Transverse colon (tissue), 4 donors: ENCODE measurements around the gene C22orf31. TPM values are rescaled to one million over a fixed set of nuclear protein-coding genes. Genes with fewer than 3 reads are reported as not detected.

Experiments
- DNase-seq: peaks from one replicate; pipeline ENCODE4 v3.0.0-alpha.2; 2019
- H3K27ac ChIP-seq, 4 donors: fragments of 200-600 bp; sonication (generic); 2 replicates each; pipeline ENCODE4 v1.5.1; 2016 to 2018; ENCODE audit warnings: inconsistent platforms in 4 of 4
- H3K27me3 ChIP-seq: fragments of 200-600 bp; sonication (generic); 2 replicates; pipeline ENCODE4 v1.5.1; 2017; ENCODE audit warnings: inconsistent platforms
- H3K36me3 ChIP-seq, 4 donors: fragments of 200-600 bp; sonication (generic); 2 replicates each; pipeline ENCODE4 v1.5.1; 2017 to 2019; ENCODE audit warnings: inconsistent platforms in 4 of 4
- H3K4me1 ChIP-seq, 4 donors: fragments of 200-600 bp; sonication (generic); 2 replicates each; pipeline ENCODE4 v1.5.1; 2017 to 2020; ENCODE audit warnings: inconsistent platforms in 4 of 4
- H3K4me3 ChIP-seq, 4 donors: fragments of 200-600 bp; sonication (generic); 1 replicate in 1 of 4; 2 replicates in 3 of 4; pipeline versions ENCODE4 v1.5.1 to v1.6.1; 2017 to 2019; ENCODE audit warnings: inconsistent platforms in 4 of 4
- H3K9me3 ChIP-seq, 2 donors: fragments of 200-600 bp; sonication (generic); 2 replicates each; pipeline ENCODE4 v1.5.1; 2017 to 2019; ENCODE audit warnings: inconsistent platforms in 2 of 2
- CTCF ChIP-seq, 5 experiments: fragments of 200-600 bp in 3 of 5; fragments of 450-650 bp in 2 of 5; sonication (generic) in 3 of 5; IDR thresholded peaks; 1 replicate in 2 of 5; 2 replicates in 3 of 5; pipeline ENCODE4 v1.5.1; 2016 to 2017; ENCODE audit warnings: antibody characterized with exemption in 5 of 5, inconsistent platforms in 3 of 5, mild to moderate bottlenecking in 2 of 5, moderate library complexity in 1 of 5
- EP300 ChIP-seq: sonication (generic); formaldehyde crosslinking; IDR thresholded peaks from one replicate; pipeline ENCODE4 v1.6.1; 2017; ENCODE audit warnings: antibody characterized with exemption, low read depth
- POLR2A ChIP-seq: fragments of 450-650 bp; IDR thresholded peaks from one replicate; pipeline ENCODE4 v1.6.1; 2016; ENCODE audit warnings: antibody characterized with exemption, mild to moderate bottlenecking, moderate library complexity
- POLR2AphosphoS5 ChIP-seq, 3 donors: sonication (generic); formaldehyde crosslinking; IDR thresholded peaks; one replicate each; pipeline ENCODE4 v1.6.1; 2016; ENCODE audit warnings: antibody characterized with exemption in 3 of 3
- WGBS, 2 donors: methylation state at CpG; one replicate each; pipeline ENCODE4 v1.1.5; 2018; ENCODE audit warnings: low coverage in 1 of 2; 5-methylcytosine and 5-hydroxymethylcytosine counted together
- in situ Hi-C, 4 donors: fragments of 200-750 bp; cut with MboI; loops; one replicate each; pipeline versions ENCODE4 v1.15.0 to v1.15.1; 2017; ENCODE audit warnings: low sequenced_read_pairs in 3 of 4, low pct_ligation_motif_present in 1 of 4, low pct_unique_long_range_greater_than_20kb in 1 of 4
- intact Hi-C: fragments of 100-400 bp; cut with DNase I; formaldehyde crosslinking; loops from one replicate; pipeline ENCODE4 v1.15.1; 2023; ENCODE audit warnings: low total_unique reads
- total RNA-seq, 4 donors: library from RNA; depleted of rRNA; stranded (reverse); fragments of >200 nt; gene quantifications; one replicate each; pipeline ENCODE4 v1.1.0, GENCODE V29; 2016

Gene C22orf31
- total RNA-seq, 4 donors from 2014 or later = not detected

DNA sequence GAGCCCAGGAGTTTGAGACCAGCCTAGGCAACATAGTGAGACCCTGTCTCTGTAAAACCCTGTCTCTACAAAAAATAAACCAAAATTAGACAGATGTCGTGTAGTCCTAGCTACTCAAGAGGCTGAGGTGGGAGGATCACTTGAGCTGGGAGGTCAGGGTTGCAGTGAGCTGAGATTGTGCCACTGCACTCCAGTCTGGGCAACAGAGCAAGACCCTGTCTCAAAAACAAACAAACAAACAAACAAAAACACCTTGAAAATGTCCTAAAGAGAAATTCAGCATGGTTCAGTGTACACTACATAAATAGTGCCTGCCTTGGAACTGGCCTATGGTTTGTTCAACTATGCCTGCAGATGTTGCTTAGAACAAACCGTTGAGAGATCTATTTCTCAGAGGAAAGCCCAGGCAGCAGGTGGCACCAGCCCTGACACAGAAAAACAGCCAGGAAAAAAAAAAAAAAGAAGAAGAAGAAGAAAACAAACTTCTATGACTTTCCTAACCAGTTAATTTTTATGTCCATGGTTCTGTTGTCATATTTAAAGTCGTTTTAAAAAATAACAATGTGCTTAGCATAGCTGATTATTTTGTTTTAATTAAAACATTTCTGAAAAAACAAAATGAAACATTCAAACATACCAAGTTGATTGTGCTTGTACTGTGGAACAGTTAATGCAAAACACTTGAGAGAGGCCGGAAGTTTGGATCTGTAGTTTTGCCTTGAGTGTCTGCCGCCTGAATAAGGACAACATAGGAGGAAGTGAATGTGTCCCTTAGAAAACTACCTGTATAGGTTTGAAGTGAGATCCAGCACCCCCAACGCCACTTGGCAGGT, 16.6 kb upstream of the C22orf31 start:
- Histone ChIP-seq H3K9me3 (no peaks in the 10 kb centered on the region), H3K27ac (peak overlapping the region; percentile 42 to 77 (median 64)), H3K4me1 (peaks cover 9 to 71% (median 35%) of the 10 kb centered on the region in 4 donors), H3K27me3 (no peaks in the 10 kb centered on the region), H3K36me3 (no peaks in the 10 kb centered on the region), H3K4me3 (no peak overlapping the region)
- intact Hi-C loops (no loop called here), in situ Hi-C loops (no loop called here)
- TF ChIP-seq CTCF (IDR thresholded peaks at IDR 0.05) (no peak), POLR2A (no peak), EP300 (no peak), POLR2AphosphoS5 (IDR thresholded peaks at IDR 0.05) (no peak)
- DNase-seq = no peak
- WGBS, 2 donors = 35 to 43% methylated on average over 5 to 6 of the region's 6 CpGs

GRCh38 chr22:29074276-29074772, 12.7 kb upstream of the C22orf31 start:
- Histone ChIP-seq H3K36me3 (no peaks in the 10 kb centered on the region), H3K9me3 (no peaks in the 10 kb centered on the region), H3K4me3 (peak overlapping the region in 3 of 4 donors; percentile 58 to 85 (median 78)), H3K27me3 (no peaks in the 10 kb centered on the region), H3K4me1 (peaks cover 16 to 67% (median 44%) of the 10 kb centered on the region in 4 donors), H3K27ac (peak overlapping the region; percentile 78 to 88 (median 84))
- WGBS, 2 donors = 32% methylated on average over 10 of the region's 10 CpGs; no CpG with 5 or more reads in 1 of the 2 donors
- in situ Hi-C loops = no loop called here
- intact Hi-C loops = no loop called here
- TF ChIP-seq CTCF (IDR thresholded peaks at IDR 0.05) (no peak), POLR2A (no peak), POLR2AphosphoS5 (IDR thresholded peaks at IDR 0.05) (no peak)
- DNase-seq = no peak

DNA sequence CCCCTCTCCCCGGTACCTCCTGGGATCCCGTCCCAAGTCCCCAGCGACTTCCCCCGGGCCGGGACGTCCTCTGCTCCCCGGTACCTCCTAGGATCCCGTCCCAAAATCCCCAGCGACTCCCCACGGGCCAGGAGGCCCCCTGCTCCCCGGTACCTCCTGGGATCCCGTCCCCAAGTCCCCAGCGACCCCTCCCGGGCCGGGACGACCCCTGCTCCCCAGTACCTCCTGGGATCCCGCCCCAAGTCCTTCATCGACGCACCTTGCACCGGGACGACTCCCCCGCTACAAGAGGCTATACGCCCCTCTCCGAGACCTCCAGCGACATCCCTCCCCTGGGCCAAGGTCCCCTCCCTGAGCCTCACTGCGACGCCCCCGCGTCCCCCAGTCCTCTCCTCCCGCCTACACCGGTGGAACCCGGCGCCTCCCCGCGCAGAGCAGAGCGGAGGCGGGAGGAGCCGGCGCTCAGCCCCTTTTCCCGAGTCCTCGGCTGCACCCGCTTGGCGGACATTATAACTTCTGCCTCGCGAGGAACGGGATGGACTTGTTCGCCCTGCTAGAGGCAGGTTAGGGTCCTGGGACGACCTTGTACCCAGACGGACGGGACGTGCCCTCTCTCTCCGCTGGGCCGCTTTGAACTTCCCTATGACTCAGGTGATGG, 12.1 kb upstream of the C22orf31 start:
- H3K9me3 ChIP-seq = no peaks in the 10 kb centered on the region
- 3% methylated on average over 48 of the region's 53 CpGs; no CpG with 5 or more reads in 1 of the 2 donors for WGBS, 2 donors
- intact Hi-C loops = no loop called here
- TF ChIP-seq EP300 (no peak), POLR2AphosphoS5 (IDR thresholded peaks at IDR 0.05) (no peak), POLR2A (no peak), CTCF (IDR thresholded peaks at IDR 0.05) (no peak)
- H3K36me3 ChIP-seq = no peaks in the 10 kb centered on the region
- H3K4me3 ChIP-seq = peak overlapping the region; percentile 58 to 85 (median 72)
- H3K4me1 ChIP-seq = peaks cover 10 to 61% (median 38%) of the 10 kb centered on the region in 4 donors
- H3K27me3 ChIP-seq = no peaks in the 10 kb centered on the region
- H3K27ac ChIP-seq = peak overlapping the region; percentile 78 to 88 (median 84)
- in situ Hi-C loops = no loop called here
- DNase-seq = peak; percentile 60

DNA sequence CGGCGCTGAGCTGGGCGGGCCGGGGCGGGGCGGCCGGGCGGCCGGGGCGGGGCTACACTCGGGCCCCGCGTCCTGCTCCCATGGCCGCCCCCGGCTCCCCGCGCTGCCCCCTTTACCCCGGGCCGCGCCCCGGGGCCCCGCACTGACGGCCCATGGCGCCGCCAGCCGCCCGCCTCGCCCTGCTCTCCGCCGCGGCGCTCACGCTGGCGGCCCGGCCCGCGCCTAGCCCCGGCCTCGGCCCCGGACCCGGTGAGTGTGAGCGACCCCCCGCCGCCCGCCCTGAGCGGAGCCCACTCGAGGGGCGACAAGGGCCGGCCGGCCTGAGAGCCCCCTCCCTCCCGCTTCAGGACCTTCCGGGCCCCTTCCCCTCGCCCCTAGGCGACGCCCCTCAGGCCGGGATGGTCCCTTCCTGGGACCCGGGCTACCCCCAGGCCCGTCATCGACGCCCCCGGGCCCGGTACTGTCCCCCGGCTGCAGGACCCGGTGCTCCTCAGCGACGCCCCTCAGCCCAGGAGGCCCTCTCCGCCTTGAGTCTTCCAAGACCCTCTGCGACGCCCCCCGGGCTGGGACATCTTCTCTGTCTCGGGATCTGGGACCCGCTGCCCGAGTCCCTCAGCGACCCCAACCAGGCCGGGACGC, 11.5 kb upstream of the C22orf31 start, which contains the start of gene KREMEN1:
TSS of gene KREMEN1 (plus strand) at position 57 of the 639 bp plus-strand sequence. CDS start at position 153, 96 bp downstream.
- in situ Hi-C loops (no loop called here), intact Hi-C loops (no loop called here)
- 2% methylated on average over 37 of the region's 76 CpGs; no CpG with 5 or more reads in 1 of the 2 donors for WGBS, 2 donors
- no peaks in the 10 kb centered on the region for H3K27me3 ChIP-seq
- no peak for TF ChIP-seq EP300
- TF ChIP-seq CTCF (IDR thresholded peaks at IDR 0.05) = no peak
- TF ChIP-seq POLR2AphosphoS5 (IDR thresholded peaks at IDR 0.05) = no peak
- peak within 1 kb of the TSS; percentile 78 to 88 (median 84) for H3K27ac ChIP-seq
- H3K4me3 ChIP-seq = peak within 1 kb of the TSS; percentile 58 to 85 (median 72)
- DNase-seq = peak; percentile 26
- H3K4me1 ChIP-seq = peaks cover 10 to 54% (median 35%) of the 10 kb centered on the region in 4 donors
- H3K9me3 ChIP-seq = no peaks in the 10 kb centered on the region
- H3K36me3 ChIP-seq = no peaks in the 10 kb centered on the region
